Embryonic facial prominence (tissue), 1 donor: ENCODE measurements around the gene RALGAPA1.
"Not testable (repeated sequence)": the region's sequence is repeated elsewhere in the genome, so short reads cannot be mapped to it uniquely, and the experiment has no call there.

Experiments
- DNase-seq: peaks from one replicate; pipeline ENCODE4 v3.0.0-alpha.2; 2016; ENCODE audit errors: extremely low spot score

Gene RALGAPA1

DNA sequence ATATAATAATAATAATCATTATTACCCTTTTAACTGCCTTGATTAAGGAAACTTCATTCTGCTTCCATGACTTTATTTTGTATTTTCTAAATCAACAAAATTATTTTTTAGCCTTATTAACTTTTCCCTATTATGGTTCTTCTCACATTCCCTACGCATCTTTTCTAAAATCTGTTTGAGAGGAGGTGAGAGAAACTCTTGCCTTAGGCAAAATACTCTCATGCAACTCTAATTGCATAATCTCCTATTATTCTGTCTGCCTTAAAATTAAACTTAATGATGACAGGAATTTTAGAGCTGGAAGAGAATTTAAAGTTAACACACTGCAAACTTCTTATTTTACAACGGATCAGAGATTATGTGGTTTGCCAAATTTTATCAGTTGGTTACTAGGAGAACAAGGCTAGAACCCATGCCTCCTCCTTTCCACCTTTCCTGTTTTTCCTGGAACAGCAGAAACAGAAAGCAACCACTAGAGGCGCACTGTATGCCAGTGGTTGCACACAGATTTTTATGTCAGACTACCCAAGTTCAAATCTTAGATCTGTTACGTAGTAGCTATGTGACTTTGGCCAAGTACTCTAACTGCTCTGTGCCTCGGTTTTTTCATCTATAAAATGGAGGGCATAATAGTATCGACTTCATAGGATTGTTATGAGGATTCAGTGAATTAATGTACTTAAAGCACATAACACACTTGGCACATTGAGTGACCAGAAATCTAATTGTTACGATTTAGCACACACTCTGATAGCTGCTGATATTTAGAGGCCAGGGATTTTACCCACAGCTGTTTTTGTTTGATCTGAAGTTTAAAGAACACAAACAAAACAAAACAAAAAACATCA is 12.7 kb upstream of the RALGAPA1 start:
- no peak for DNase-seq

DNA sequence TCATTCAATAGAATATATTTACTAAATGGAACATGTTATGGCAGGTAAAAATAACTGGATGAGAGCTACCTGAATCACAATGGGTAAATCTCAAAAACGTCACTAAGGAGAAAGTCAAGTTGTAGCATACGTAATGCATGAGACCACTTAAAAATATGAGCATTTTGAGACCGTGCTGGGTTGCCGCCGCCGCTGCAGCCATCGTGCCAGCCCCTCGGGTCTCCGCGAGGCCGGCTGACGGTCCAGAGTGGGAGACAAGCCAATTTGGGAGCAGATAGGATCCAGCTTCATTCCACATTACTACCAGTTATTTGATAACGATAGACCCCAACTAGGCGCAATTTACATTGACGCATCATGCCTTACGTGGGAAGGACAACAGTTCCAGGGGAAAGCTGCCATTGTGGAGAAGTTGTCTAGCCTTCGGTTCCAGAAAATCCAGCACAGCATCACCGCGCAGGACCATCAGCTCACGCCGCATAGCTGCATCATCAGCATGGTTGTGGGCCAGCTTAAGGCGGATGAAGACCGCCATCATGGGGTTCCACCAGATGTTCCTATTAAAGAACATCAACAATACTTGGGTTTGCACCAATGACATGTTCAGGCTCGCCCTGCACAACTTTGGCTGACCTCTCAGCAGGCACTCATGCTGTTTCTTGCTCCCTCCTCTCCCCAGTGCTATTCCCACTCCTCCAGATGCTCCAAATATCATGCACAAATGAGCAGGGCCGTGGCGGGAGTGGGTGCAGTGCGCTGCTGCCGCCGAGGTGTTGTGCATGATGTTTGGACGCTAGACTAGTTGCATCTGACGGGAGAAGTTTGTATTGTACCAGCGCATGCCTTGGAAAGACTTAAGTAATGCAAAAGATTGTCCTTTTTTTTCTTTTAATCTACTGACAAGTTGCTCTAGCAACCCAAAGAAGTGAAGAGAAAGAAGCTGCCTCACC is 10.8 kb upstream of the RALGAPA1 start:
- DNase-seq = no peak

- no peak for DNase-seq
These were observed 9.4 kb upstream of the RALGAPA1 start for GRCh38 chr14:35818346-35819115.

GRCh38 chr14:35814371-35815005 is 5.4 kb upstream of the RALGAPA1 start:
- no peak for DNase-seq

DNA sequence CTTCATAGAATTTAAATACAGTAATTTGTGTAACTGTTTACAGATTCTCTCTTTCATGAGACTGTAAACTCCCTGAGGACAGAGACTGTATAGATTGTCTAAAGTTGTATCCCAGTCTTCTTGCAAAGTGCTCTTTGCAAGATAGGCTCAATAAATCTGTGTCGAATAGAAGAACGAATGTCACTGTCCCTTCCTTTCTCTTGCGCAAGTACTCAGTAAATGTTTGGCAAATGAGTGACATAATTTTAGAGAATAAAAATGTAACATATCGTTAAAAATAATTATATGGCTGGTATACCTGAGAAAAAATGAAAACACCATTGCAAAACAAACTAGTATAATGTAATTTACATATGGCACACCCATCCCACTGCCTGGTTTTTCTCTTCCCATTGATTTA is 1.9 kb upstream of the RALGAPA1 start:
- no peak for DNase-seq

- no peak for DNase-seq
These were observed 502 bp upstream of the RALGAPA1 start for GRCh38 chr14:35809597-35809996.

GRCh38 chr14:35808076-35808637 is 938 bp downstream of the RALGAPA1 start:
- no peak for DNase-seq

DNA sequence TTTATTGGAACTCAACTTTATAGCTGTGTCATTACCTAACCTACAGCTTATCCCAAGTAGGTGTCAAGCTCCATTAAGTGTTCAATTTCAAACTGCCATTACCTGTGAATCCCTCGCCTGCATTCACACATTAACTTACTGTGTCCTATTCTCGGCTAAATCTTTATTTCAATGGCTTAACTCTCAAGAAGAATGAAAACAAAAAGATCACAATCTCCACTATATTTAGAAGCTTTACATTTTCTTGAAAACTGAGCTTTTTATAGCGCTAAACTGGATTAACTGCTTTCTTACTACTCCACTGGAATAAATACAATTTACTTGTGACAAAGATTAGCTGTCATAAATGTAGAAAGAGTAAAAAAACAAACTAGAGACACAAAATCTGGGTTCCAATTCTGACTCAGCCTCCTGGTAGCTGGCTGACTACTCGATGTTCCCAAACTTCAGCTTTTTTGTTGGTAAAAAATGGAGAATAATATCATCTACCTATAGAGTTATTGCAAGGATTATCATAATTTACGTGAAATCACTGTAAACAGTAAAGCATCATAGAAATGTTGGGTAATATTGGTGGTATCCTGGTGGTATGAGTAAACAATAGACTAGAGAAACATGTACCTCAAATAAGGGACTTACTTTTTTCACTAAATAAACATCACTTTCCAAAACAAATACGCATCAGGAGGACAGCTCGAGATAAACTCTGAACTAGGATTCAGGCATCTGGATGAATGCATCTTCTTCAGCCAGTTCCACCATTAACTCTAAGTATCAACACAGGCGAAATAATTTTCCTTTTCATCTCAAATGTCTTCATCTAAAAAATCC is 1.7 kb downstream of the RALGAPA1 start:
- no peak for DNase-seq

DNA sequence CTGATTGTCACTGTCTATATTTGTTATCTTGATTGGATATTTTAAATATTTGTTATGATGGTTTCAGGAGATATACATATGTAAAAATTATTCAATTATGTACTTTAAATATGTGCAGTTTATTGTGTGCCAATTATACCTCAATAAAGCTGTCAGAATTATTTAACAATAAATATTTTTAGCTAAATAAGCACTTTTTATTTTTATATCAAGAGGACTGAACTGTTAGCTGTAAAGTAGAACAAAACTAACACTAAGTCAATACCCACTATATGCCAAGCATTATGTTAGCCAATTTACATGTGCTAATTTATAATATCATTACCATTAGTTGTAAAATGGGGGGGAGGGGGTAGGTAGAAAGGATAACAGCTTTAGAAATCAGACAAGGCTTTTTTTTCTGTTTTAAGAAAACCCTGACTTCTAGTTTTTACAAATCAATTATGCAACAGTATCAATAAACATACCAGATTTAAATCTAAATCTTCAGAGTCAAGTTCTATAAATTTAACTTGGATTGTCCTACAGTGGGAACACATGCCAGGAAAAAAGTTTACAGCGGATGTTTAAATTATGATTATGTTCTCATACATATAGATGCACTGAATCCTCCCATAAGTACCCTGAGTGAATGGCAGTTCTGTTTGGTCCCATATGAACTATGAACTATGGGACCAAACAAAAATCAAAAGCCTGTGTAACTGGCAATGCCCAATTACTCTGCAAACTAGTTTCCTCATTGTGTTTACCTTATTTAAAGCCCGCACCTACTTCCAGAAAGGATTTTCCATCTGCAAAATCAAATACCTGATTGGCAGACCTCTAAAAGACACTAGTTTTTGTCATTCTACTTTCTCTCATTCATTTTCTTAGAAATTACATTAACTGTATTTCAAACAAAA is 2.8 kb downstream of the RALGAPA1 start:
- DNase-seq = no peak

DNA sequence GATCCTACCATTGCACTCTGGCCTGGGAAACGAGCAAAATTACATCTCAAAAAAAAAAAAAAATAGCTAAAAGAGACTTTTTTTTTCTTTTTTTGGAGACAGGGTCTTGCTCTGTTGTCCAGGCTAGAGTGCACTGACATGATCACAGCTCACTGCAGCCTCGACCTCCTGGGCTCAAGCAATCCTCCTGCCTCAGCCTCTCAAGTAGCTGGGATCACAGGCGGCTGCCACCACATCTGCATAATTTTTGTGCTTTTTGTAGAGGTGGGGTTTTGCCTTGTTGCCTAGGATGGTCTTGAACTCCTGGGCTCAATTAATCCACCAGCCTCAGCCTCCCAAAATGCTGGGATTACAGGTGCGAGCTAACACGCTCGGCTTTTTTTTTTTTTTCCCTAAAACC is 11.3 kb downstream of the RALGAPA1 start:
- DNase-seq = no peak

- no peak for DNase-seq
These were observed 19.4 kb downstream of the RALGAPA1 start for GRCh38 chr14:35789651-35790050.

DNA sequence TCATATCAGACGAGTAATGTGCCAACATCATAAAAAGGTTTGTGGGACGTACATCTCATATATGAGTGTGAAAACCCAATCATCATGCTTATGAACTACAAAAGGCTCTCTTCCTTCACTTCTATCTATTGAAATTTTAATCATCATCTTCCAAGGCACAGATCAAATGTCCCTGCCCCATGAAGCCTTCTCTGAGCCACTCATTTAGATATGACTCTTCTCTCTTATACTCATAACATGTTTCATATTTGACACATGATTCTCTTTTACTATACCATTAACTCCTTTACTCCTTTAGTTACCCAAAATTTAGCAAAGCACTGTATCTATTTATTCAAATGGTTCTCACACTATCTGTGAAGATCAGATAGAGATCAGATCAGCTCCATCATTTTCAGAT is 22.2 kb downstream of the RALGAPA1 start:
- no peak for DNase-seq

DNA sequence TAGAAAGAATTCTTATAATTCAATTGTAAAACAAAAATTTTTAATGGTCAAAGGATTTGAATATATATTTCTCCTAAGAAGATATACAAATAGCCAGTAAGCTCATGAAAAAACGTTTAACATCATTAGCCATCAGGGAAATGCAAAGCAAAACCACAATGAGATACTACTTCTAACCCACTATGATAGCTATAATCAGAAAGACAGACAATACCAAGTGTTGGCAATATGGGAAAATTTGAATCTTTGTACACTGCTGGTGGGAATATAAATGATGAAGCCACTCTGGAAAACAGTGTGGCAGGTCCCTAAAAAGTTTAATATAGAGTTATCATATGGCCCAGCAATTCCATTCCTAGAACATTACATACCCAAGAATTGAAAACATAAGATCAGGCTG is 25.4 kb downstream of the RALGAPA1 start:
- DNase-seq = no peak

- DNase-seq = no peak
These were observed 29.7 kb downstream of the RALGAPA1 start for GRCh38 chr14:35779368-35779767.

DNA sequence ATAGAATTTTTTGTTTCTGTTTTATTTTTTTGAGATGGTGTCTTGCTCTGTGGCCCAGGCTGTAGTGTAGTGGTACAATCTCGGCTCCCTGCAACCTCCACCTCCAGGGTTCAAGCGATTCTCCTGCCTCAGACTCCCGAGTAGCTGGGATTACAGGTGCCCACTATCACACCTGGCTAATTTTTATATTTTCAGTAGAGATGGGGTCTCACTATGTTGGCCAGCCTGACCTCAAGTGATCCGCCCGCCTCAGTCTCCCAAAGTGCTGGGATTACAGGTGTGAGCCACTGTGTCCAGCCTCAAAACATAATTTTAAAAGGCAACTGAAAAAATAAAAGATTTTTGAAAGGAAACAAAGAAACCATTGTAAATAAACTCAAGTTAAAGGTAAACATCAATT is 31.5 kb downstream of the RALGAPA1 start:
- DNase-seq = not testable (repeated sequence)

DNA sequence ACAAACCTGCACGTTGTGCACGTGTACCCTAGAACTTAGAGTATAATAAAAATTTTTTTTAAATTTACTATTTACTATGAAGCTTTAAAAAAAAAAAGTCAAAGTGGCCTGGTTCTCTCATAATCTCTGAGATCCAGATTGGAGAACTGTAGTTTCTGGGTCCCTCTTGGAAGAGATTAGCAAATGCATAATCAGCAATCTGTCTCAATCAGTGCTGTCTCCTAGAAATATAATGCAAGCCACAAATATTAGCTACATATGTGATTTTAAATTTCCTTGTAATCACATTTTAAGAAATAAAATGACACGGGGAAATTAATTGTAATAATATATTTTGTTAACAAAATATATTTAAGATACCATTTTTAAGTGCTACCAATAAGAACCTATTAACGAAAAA is 32.3 kb downstream of the RALGAPA1 start:
- no peak for DNase-seq

DNA sequence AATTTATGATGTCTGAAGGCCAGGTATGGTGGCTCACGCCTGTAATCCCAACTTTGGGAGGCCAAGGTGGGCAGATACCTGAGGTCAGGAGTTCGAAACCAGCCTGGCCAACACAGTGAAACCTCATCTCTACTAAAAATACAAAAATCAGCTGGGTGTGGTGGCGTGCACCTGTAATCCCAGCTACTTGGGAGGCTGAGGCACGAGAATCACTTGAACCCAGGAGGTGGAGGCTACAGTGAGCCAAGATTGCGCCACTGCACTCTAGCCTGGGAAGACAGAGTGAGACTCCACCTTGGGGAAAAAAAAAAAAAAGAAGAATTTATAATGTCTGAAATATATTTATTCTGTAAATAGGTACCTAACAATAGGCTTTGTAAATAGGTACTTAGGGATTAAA is 33.0 kb downstream of the RALGAPA1 start:
- DNase-seq = not testable (repeated sequence)

DNA sequence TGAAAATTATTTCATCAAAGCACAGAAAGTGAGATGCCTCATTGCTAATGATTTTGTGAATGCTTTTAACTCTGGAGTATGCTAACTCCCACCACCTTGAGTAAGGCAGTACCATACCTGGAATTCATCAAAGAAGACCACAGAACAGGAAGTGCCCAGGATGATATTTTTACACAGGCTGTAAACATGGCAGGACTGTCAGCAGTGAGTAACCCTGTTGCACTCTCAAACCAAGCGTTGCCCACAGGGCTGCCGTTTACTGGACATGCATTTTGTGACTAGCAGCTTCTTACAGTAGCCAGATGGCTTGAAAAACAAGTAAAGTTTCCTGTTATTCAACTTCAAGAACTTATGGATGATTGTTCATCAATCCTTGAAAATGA is 42.4 kb downstream of the RALGAPA1 start:
- no peak for DNase-seq

DNA sequence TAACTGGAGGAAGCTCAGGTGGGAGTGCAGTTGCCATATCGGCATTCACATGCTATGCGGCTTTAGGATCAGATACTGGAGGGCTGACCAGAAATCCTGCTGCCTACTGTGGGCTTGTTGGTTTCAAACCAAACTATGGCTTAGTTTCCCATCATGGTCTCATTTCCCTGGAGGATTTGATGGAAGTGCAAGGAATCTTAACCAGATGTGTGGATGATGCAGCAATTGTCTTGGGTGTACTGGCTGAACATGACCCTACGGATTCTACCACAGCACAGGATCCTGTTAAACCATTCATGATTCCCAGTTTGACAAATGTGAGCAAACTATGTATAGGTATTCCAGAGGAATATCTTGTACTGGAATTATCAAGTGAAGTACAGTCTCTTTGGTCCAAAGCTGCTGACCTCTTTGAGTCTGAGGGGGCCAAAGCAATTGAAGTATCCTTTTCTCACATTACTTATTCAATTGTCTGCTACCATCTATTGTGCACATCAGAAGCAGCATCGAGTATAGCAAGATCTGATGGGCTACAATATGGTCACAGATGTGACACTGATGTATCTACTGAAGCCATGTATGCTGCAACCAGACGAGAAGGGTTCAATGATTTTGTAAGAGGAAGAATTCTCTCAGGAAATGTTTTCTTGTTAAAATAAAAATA is 42.9 kb downstream of the RALGAPA1 start:
- DNase-seq = no peak
